ENCODE data around the gene XXYLT1. TPM values are rescaled to one million over a fixed set of nuclear protein-coding genes. Genes with fewer than 3 reads are reported as not detected.

The XXYLT1 gene
- total RNA-seq, 1 experiment from 2014 or later, result 53.9 TPM

- Histone ChIP-seq H3K4me3 (ENCODE audit: low read depth, low read length, poor library complexity, severe bottlenecking) (no peak overlapping the region), H3K36me3 (ENCODE audit: insufficient read depth, low read length, poor library complexity, severe bottlenecking) (no peaks in the 10 kb centered on the region), H3K9me3 (ENCODE audit: low read depth, low read length, poor library complexity, severe bottlenecking) (no peaks in the 10 kb centered on the region), H3K27me3 (replicated peaks; ENCODE audit: insufficient read depth, low read depth, low read length, poor library complexity) (no peaks in the 10 kb centered on the region), H3K4me1 (ENCODE audit: insufficient read depth, low read length, poor library complexity, severe bottlenecking) (no peaks in the 10 kb centered on the region), H3K27ac (ENCODE audit: low read depth, low read length, poor library complexity, severe bottlenecking) (no peak overlapping the region)
- POLR2A ChIA-PET (ENCODE audit: low non-redundant PET), result no interaction called here
- CTCF ChIA-PET, result no interaction called here
- no peak for DNase-seq (ENCODE audit: low spot score)
- no TSS peak for BruUV-seq (replicated peaks)
- intact Hi-C loops (cut with micrococcal nuclease; ENCODE audit: unreplicated experiment), result no loop called here
- no peak for TF ChIP-seq CTCF (conservative IDR thresholded peaks at IDR 0.05; ENCODE audit: low read depth, low read length)
- TF ChIP-seq EZH2 (IDR thresholded peaks at IDR 0.05; ENCODE audit: borderline replicate concordance, low read depth, low read length, poor library complexity, severe bottlenecking), result no peak
These were observed 250.0 kb downstream of the XXYLT1 start for GRCh38 chr3:195020921-195021320.

GRCh38 chr3:195020185-195020584 is 250.8 kb downstream of the XXYLT1 start:
- H3K4me3 ChIP-seq (ENCODE audit: low read depth, low read length, poor library complexity, severe bottlenecking), result no peak overlapping the region
- DNase-seq (ENCODE audit: low spot score), result no peak
- TF ChIP-seq CTCF (conservative IDR thresholded peaks at IDR 0.05; ENCODE audit: low read depth, low read length) (no peak), EZH2 (IDR thresholded peaks at IDR 0.05; ENCODE audit: borderline replicate concordance, low read depth, low read length, poor library complexity, severe bottlenecking) (no peak)
- no peaks in the 10 kb centered on the region for H3K4me1 ChIP-seq (ENCODE audit: insufficient read depth, low read length, poor library complexity, severe bottlenecking)
- H3K36me3 ChIP-seq (ENCODE audit: insufficient read depth, low read length, poor library complexity, severe bottlenecking), result no peaks in the 10 kb centered on the region
- POLR2A ChIA-PET (ENCODE audit: low non-redundant PET), result no interaction called here
- H3K9me3 ChIP-seq (ENCODE audit: low read depth, low read length, poor library complexity, severe bottlenecking), result no peaks in the 10 kb centered on the region
- H3K27me3 ChIP-seq (replicated peaks; ENCODE audit: insufficient read depth, low read depth, low read length, poor library complexity), result no peaks in the 10 kb centered on the region
- H3K27ac ChIP-seq (ENCODE audit: low read depth, low read length, poor library complexity, severe bottlenecking), result no peak overlapping the region
- intact Hi-C loops (cut with micrococcal nuclease; ENCODE audit: unreplicated experiment), result no loop called here
- CTCF ChIA-PET, result no interaction called here
- no TSS peak for BruUV-seq (replicated peaks)

GRCh38 chr3:195019335-195019734 is 251.6 kb downstream of the XXYLT1 start:
- Histone ChIP-seq H3K4me1 (ENCODE audit: insufficient read depth, low read length, poor library complexity, severe bottlenecking) (no peaks in the 10 kb centered on the region), H3K27ac (ENCODE audit: low read depth, low read length, poor library complexity, severe bottlenecking) (no peak overlapping the region), H3K4me3 (ENCODE audit: low read depth, low read length, poor library complexity, severe bottlenecking) (no peak overlapping the region), H3K27me3 (replicated peaks; ENCODE audit: insufficient read depth, low read depth, low read length, poor library complexity) (no peaks in the 10 kb centered on the region), H3K36me3 (ENCODE audit: insufficient read depth, low read length, poor library complexity, severe bottlenecking) (no peaks in the 10 kb centered on the region), H3K9me3 (ENCODE audit: low read depth, low read length, poor library complexity, severe bottlenecking) (no peaks in the 10 kb centered on the region)
- BruUV-seq (replicated peaks), result no TSS peak
- TF ChIP-seq CTCF (conservative IDR thresholded peaks at IDR 0.05; ENCODE audit: low read depth, low read length), result no peak
- TF ChIP-seq EZH2 (IDR thresholded peaks at IDR 0.05; ENCODE audit: borderline replicate concordance, low read depth, low read length, poor library complexity, severe bottlenecking), result no peak
- no peak for DNase-seq (ENCODE audit: low spot score)
- ChIA-PET CTCF (no interaction called here), POLR2A (ENCODE audit: low non-redundant PET) (no interaction called here)
- intact Hi-C loops (cut with micrococcal nuclease; ENCODE audit: unreplicated experiment), result no loop called here

Small RNAs within 50 kb of the gene (microRNA-seq; reads per million reads assigned to microRNA genes)
- gene MIR3137, result 4.0 reads per million, percentile 11 among the genes with 10 or more reads in this experiment

Other genes with a start within 250 kb of the XXYLT1 start
- 45.5 and 47.4 TPM in 2 replicates for gene ACAP2, start 171.9 kb upstream of the XXYLT1 start, total RNA-seq (2021)